NCI-H526 treated with DMSO at 0.1 percent for 48 hours (cell line): ENCODE measurements around the gene CXXC5.

Source experiments
- DNase-seq: peaks from one replicate; lab custom pipeline; 2025; lab: John Stamatoyannopoulos, UW

Gene CXXC5

GRCh38 chr5:139664727-139665351 is 16.7 kb downstream of the CXXC5 start:
- DNase-seq, result no peak

DNA sequence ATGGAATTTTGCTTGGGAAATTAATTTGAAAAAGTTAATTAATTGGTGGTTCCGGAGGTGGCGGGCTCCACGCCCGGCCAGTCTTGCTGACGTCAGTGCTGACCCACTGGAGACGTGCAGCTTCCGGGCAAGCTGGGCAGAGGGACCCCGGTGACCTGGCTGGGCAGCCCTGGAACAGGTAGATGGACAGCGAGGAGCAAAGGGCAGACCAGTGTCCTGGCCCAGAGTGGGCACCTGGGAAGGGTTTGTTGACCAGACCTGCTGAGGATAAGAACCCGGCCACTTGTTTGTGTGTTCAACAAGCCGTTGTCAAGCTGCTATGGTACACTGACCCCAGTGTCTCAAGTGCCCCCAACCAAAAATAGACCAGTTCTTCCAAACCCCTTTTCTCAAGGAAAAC is 17.5 kb downstream of the CXXC5 start:
- no peak for DNase-seq

DNA sequence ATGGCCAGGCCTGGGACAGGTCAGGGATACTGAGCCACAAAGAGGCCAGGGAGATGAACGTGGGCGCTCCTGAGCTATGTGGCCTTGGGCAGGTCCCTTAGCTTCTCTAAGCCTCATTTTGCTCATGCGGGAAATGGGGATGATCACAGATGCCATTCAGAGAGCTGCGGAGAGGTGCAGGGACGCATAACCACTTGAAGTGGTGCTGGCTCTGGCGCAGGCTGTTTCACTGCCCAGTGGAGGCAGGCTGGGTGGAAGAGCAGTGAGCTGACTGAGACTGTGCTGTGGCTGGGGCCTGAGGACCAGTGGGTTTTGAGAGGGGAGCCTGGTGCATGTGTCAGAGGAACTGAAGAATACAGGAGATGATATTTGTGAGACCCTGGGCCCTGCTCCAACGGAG is 18.4 kb downstream of the CXXC5 start:
- no peak for DNase-seq

DNA sequence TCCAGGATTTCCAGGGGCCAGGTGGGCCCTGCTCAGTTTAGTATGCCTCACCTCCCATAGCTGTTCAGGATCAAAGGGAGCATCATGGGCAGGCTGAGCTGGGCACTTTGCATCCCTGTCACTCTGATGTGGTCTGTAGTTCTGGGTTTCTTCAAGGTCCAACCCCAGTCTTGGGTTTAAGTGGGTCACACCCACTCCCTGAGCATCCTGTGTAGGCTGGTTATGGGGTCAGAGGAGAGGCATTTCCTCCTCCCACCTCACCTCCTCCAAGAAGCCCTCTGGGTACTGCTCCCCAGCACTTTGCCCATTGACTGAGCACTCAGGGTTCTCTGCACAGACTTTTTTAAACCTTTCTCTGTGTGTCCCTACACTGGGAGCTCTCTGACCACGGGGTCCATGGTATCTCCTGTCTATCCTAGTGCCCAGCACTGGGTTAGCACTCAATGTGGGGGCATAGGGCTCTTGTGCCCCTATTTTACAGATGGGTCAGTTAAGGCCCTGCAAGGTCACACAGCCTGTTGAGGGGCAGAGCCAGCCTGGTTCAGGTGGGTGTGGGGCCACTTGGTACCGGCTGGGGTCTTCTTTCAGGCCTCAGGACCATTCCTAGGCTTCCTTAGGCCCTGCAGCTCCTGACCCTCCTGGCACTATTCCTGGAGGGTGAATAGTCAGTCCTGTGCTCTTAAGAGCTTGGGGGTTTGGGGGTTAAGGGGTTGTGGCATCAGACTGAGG is 19.0 kb downstream of the CXXC5 start:
- no peak for DNase-seq

DNA sequence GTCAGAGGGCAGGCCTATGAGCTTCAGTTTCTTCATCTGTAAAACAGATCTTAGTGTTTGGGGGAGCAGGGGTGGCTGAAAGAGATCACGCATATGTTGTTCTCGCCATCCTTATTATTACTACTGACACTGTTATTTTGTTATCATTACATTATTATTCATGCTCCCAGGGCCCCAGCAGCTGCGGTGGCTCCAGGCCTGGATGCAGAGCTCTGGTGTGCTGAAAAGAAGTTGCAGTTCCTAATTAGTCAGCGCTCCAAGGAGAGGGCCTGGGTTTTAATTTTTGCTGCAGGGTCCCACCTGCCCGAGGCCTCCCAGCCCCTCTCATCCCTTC is 19.5 kb downstream of the CXXC5 start:
- DNase-seq, result no peak

- no peak for DNase-seq
Measured at GRCh38 chr5:139668064-139668880, 20.1 kb downstream of the CXXC5 start.

- peak; percentile 68 for DNase-seq
Measured at GRCh38 chr5:139668924-139669661, 20.9 kb downstream of the CXXC5 start.

- DNase-seq, result no peak
Measured at GRCh38 chr5:139669662-139670368, 21.7 kb downstream of the CXXC5 start.

- peak; percentile 68 for DNase-seq
Measured at GRCh38 chr5:139670369-139671095, 22.4 kb downstream of the CXXC5 start.

- DNase-seq, result no peak
Measured at GRCh38 chr5:139671096-139671841, 23.1 kb downstream of the CXXC5 start.

- DNase-seq, result no peak
Measured at GRCh38 chr5:139675213-139675612, 27.1 kb downstream of the CXXC5 start.

- DNase-seq, result no peak
Measured at GRCh38 chr5:139675825-139676224, 27.7 kb downstream of the CXXC5 start.

GRCh38 chr5:139676406-139676805 is 28.3 kb downstream of the CXXC5 start:
- DNase-seq, result no peak

GRCh38 chr5:139676951-139677735 is 29.0 kb downstream of the CXXC5 start:
- no peak for DNase-seq

GRCh38 chr5:139677736-139678613 is 29.8 kb downstream of the CXXC5 start:
- peak; percentile 26 for DNase-seq

DNA sequence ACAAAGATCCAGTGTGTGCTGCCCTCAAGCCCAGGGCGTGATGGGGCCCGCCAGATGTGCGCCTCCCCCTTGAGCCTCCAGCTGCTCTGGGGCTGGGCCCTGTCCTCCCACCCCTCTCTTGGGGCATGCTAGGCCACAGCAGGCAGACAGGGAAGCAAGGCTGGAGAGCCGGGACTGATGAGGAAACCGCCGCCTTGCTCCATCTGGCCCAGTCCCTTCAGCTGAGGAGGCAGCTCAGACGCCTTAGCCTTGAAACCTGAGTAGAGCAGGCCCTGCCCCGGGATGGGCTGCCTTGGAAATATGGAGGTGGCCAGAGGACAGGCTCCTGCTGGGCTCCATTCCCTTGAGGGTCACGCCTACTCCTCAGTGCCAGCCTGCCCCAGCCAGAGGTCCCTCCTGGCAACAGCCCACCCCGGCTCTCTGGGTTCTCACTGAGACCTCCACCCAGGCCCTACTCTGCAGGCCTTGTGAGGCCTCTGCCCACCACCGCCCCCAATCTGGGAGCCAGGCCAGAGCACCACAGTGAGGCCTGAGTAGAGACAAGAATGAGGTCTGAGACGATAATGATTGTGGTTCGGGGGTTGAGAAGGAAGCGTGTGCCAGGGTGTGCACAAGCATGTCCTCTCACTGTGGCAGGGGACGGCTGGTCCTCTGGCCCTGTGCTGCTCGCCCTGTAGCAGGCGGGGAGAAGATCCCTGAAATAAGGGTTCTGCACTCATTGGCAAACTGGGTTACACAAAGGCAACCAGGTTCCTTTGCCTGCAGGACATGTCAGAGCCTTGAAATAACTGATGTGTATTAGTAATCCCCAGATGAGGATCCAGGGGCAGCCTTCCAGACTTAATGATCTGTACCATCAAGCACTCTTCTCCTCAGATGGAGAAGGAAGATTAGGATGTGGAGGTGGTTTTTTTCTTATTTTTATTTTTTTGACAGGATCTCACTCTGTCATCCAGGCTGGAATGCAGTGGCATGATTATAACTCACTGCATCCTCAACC is 30.9 kb downstream of the CXXC5 start:
- no peak for DNase-seq
